Neural progenitor cell (in vitro differentiated cells): ENCODE data around the gene TRAPPC12. TPM values are rescaled to one million over a fixed set of nuclear protein-coding genes. Genes with fewer than 3 reads are reported as not detected.

ENCODE experiments used
- DNase-seq: peaks from one replicate; pipeline ENCODE4 v3.0.0-alpha.2; 2016; ENCODE audit warnings: low spot score
- H2AFZ ChIP-seq: fragments of 200-600 bp; sonication (generic); replicated peaks from 2 replicates; pipeline ENCODE4 v1.6.1; 2016; ENCODE audit warnings: antibody characterized with exemption
- H3F3A ChIP-seq: fragments of 200-600 bp; sonication (generic); 2 replicates; pipeline ENCODE4 v1.6.1; 2016; ENCODE audit warnings: antibody characterized with exemption, low read depth
- H3K27ac ChIP-seq: fragments of 200-600 bp; sonication (generic); 2 replicates; pipeline ENCODE4 v1.5.1; 2016; ENCODE audit warnings: mild to moderate bottlenecking
- H3K27me3 ChIP-seq: fragments of 200-600 bp; sonication (generic); 2 replicates; pipeline ENCODE4 v1.6.1; 2016; ENCODE audit warnings: mild to moderate bottlenecking, moderate library complexity
- H3K36me3 ChIP-seq: fragments of 200-600 bp; sonication (generic); 2 replicates; pipeline ENCODE4 v1.5.1; 2016
- H3K4me1 ChIP-seq: fragments of 200-600 bp; sonication (generic); 2 replicates; pipeline ENCODE4 v1.6.1; 2016; ENCODE audit warnings: mixed run types
- H3K4me2 ChIP-seq: fragments of 200-600 bp; sonication (generic); 2 replicates; pipeline ENCODE4 v1.6.1; 2016
- H3K4me3 ChIP-seq: fragments of 200-600 bp; sonication (generic); 2 replicates; pipeline ENCODE4 v1.5.1; 2016
- H3K79me2 ChIP-seq: fragments of 200-600 bp; sonication (generic); 2 replicates; pipeline ENCODE4 v1.6.1; 2016; ENCODE audit warnings: low read depth
- H3K9ac ChIP-seq: fragments of 200-600 bp; sonication (generic); 2 replicates; pipeline ENCODE4 v1.6.1; 2016
- H3K9me3 ChIP-seq: fragments of 200-600 bp; sonication (generic); 2 replicates; pipeline ENCODE4 v1.5.1; 2016; ENCODE audit warnings: low read depth
- H4K20me1 ChIP-seq: fragments of 200-600 bp; sonication (generic); 2 replicates; pipeline ENCODE4 v1.6.1; 2016; ENCODE audit warnings: low read depth
- H3K27ac Mint-ChIP-seq: 3 replicates; pipeline ENCODE4 v1.8.0; 2021; ENCODE audit warnings: mixed read lengths
- H3K27me3 Mint-ChIP-seq: 2 replicates; pipeline ENCODE4 v1.8.0; 2022; ENCODE audit warnings: low read depth, mild to moderate bottlenecking, inconsistent platforms, moderate library complexity, mixed read lengths; ENCODE audit not compliant: insufficient read depth
- H3K36me3 Mint-ChIP-seq: 3 replicates; pipeline ENCODE4 v1.8.0; 2021; ENCODE audit warnings: mixed read lengths
- H3K4me1 Mint-ChIP-seq: 3 replicates; pipeline ENCODE4 v1.8.0; 2021; ENCODE audit warnings: mixed read lengths
- H3K4me3 Mint-ChIP-seq: 3 replicates; pipeline ENCODE4 v1.8.0; 2021; ENCODE audit warnings: mild to moderate bottlenecking, moderate library complexity, mixed read lengths
- H3K9me3 Mint-ChIP-seq: 3 replicates; pipeline ENCODE4 v1.8.0; 2020; ENCODE audit warnings: mixed read lengths
- CTCF ChIP-seq: fragments of 200-600 bp; sonication (generic); IDR thresholded peaks from 2 replicates; pipeline ENCODE4 v1.5.1; 2017; ENCODE audit warnings: antibody characterized with exemption, mild to moderate bottlenecking
- EZH2 ChIP-seq: fragments of 200-600 bp; sonication (generic); IDR thresholded peaks from 2 replicates; pipeline ENCODE4 v1.6.1; 2017; ENCODE audit warnings: antibody characterized with exemption, mild to moderate bottlenecking, moderate library complexity
- EZH2phosphoT487 ChIP-seq: fragments of 200-600 bp; sonication (generic); IDR thresholded peaks from 2 replicates; pipeline ENCODE4 v1.6.1; 2017; ENCODE audit warnings: antibody characterized with exemption
- total RNA-seq: library from RNA; depleted of rRNA; stranded (reverse); fragments of >200 nt; gene quantifications from 2 replicates; pipeline ENCODE4 v1.2.3, GENCODE V29; 2015; ENCODE audit warnings: low replicate concordance

The TRAPPC12 gene
- total RNA-seq, 1 donor from 2014 or later: 59.5 TPM

GRCh38 chr2:3336844-3337243 lies 42.6 kb upstream of the TRAPPC12 start:
- no peak overlapping the region for H3K4me3 ChIP-seq
- TF ChIP-seq CTCF: no peak
- no peak for TF ChIP-seq EZH2phosphoT487
- no peak for TF ChIP-seq EZH2
- H3K9me3 Mint-ChIP-seq: no peaks in the 10 kb centered on the region
- peaks cover 27% of the 10 kb centered on the region for H3K36me3 Mint-ChIP-seq
- no peak overlapping the region for H3K4me2 ChIP-seq
- no peaks in the 10 kb centered on the region for H3F3A ChIP-seq
- no peak overlapping the region for H3K27ac ChIP-seq
- H3K36me3 ChIP-seq: no peaks in the 10 kb centered on the region
- no peak for DNase-seq
- H3K27me3 ChIP-seq: no peaks in the 10 kb centered on the region
- H3K9me3 ChIP-seq: no peaks in the 10 kb centered on the region
- no peak overlapping the region for H3K27ac Mint-ChIP-seq
- H3K9ac ChIP-seq: no peak overlapping the region
- H3K4me3 Mint-ChIP-seq: no peak overlapping the region
- no peaks in the 10 kb centered on the region for H3K4me1 ChIP-seq
- no peaks in the 10 kb centered on the region for H3K79me2 ChIP-seq
- peaks cover 3% of the 10 kb centered on the region for H3K27me3 Mint-ChIP-seq
- H2AFZ ChIP-seq: no peak overlapping the region
- H3K4me1 Mint-ChIP-seq: peaks cover 2% of the 10 kb centered on the region
- no peaks in the 10 kb centered on the region for H4K20me1 ChIP-seq

- Histone ChIP-seq H4K20me1 (peaks cover 3% of the 10 kb centered on the region), H3K9me3 (no peaks in the 10 kb centered on the region), H3K27me3 (no peaks in the 10 kb centered on the region), H3K27ac (no peak overlapping the region), H3K9ac (no peak overlapping the region), H3K4me1 (no peaks in the 10 kb centered on the region), H3K79me2 (no peaks in the 10 kb centered on the region), H3K36me3 (no peaks in the 10 kb centered on the region), H3K4me3 (no peak overlapping the region), H3K4me2 (no peak overlapping the region), H2AFZ (no peak overlapping the region), H3F3A (no peaks in the 10 kb centered on the region)
- DNase-seq: no peak
- Mint-ChIP-seq H3K27ac (no peak overlapping the region), H3K4me3 (no peak overlapping the region), H3K27me3 (peaks cover 3% of the 10 kb centered on the region), H3K4me1 (peaks cover 2% of the 10 kb centered on the region), H3K9me3 (no peaks in the 10 kb centered on the region), H3K36me3 (peaks cover 20% of the 10 kb centered on the region)
- no peak for TF ChIP-seq EZH2phosphoT487
- TF ChIP-seq EZH2: no peak
- TF ChIP-seq CTCF: no peak
These were observed 41.2 kb upstream of the TRAPPC12 start for GRCh38 chr2:3338340-3338739.

GRCh38 chr2:3340144-3340543 lies 39.4 kb upstream of the TRAPPC12 start:
- H3K4me1 ChIP-seq: no peaks in the 10 kb centered on the region
- H3K9me3 ChIP-seq: no peaks in the 10 kb centered on the region
- Mint-ChIP-seq H3K9me3 (no peaks in the 10 kb centered on the region), H3K27ac (no peak overlapping the region), H3K4me1 (peaks cover 2% of the 10 kb centered on the region), H3K36me3 (peaks cover 16% of the 10 kb centered on the region), H3K27me3 (peaks cover under 1% of the 10 kb centered on the region), H3K4me3 (no peak overlapping the region)
- no peak overlapping the region for H2AFZ ChIP-seq
- no peaks in the 10 kb centered on the region for H3K79me2 ChIP-seq
- no peak overlapping the region for H3K4me2 ChIP-seq
- no peak for DNase-seq
- TF ChIP-seq EZH2 (no peak), EZH2phosphoT487 (no peak), CTCF (no peak)
- H3K27me3 ChIP-seq: no peaks in the 10 kb centered on the region
- no peak overlapping the region for H3K9ac ChIP-seq
- no peaks in the 10 kb centered on the region for H3F3A ChIP-seq
- peaks cover 3% of the 10 kb centered on the region for H4K20me1 ChIP-seq
- no peak overlapping the region for H3K4me3 ChIP-seq
- no peak overlapping the region for H3K27ac ChIP-seq
- no peaks in the 10 kb centered on the region for H3K36me3 ChIP-seq
